COLO829 (cell line): ENCODE results near the gene RASA2.

ENCODE experiments used
- DNase-seq: peaks from one replicate; pipeline ENCODE4 v3.0.0; 2012; ENCODE audit warnings: low spot score

RASA2 gene

DNA sequence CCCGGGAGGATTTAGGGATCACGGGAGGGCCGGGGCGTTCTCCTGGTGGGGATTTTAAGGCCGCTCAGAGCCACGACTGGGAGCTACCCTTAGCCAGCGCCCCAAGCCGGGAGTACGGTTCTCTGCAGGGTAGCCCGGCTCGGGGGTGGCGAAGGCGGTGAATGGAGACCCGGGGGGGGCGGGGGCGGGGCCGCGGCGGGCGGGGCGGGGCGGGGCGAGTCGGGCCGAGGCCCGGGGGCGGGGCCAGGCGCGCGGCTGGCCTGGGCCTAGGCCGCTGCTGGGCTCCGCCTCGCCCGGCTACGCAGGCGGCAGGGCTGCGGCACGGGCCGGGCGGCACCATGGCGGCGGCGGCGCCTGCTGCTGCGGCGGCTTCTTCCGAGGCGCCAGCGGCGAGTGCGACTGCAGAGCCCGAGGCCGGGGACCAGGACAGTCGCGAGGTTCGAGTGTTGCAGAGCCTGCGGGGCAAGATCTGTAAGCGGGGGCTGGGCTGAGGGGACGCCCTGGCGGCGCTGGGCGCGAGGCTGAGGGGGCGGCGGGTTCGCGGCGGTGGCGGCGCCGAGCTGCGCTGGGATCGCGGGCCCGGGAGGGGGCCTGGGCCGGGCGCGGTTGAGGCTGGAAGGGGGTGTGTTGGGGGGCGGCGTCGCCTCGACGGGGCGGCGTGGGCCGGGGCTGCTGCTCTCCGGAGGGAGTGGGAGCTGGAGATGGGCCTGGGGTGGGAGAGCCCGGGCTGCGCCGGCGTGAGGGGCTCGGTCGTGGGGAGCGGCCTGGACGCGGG, at the start of gene RASA2:
Gene RASA2, plus strand, starts transcription at position 282 of the 775 bp plus-strand sequence. Its CDS starts 57 bp downstream, at position 339.
- DNase-seq, result peak; percentile 74

GRCh38 chr3:141439589-141439988, 47.2 kb upstream of the RASA2 start:
- DNase-seq, result no peak

DNA sequence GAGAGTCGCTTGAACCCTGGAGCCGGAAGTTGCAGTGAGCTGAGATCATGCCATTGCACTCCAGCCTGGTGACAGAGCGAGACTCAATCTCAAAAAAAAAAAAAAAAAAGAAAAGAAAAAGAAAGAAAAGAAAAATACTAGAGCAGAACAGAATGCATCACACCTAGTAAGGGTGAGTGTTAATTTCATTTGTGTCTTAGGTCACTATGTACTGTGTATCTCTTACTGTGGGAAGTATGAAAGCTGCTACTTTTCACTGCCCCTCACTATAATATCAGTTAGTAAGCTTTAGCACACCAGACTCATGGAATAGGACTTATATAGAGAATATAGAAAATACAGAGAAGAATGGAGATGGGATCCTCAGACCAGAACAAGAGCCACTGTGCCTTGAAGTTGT, 45.9 kb upstream of the RASA2 start:
- no peak for DNase-seq

DNA sequence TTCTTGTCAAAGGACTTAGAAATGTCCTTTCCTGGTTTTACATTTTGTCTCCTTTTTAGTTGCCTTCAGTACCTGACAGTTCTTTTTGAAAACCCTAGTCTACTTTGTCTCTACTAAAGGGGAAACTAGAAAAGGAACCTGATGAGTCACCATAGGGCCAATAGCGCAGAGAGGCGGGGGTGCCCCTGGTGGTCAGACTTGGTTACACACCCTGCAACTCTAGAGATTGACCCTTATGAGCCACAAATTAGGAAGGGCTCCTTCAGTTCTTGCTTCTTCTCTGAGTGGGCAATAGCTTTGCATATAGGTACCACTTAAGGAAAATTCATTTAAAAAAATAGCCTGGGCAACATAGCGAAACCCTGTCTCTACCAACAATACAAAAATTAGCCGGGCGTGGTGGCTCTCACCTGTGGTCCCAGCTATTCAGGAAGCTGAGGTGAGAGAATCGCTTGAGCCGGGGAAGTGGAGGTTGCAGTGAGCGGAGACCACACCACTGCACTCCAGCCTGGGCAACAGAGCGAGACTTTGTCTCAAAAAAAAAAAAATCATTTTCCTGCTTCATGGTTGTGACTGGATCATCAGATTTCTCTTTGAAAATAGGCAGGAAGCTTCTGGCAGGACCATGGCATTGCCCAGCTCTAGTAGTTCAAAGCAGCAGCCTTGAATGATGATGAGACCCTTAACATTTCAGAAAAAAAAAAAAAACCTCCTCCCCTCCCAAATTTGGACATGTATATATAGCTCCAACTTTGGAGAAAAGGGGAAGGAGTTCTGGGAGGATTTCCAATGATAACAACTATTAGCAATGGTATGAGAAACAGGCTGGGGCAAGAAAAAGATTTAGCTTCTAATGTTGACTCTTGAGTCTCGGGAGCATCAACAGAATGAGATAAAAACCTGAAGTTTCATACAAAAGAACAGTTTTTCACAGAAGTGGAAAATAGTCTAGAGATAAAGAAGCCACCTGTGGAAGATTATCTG, 45.2 kb upstream of the RASA2 start:
- peak; percentile 95 for DNase-seq

DNA sequence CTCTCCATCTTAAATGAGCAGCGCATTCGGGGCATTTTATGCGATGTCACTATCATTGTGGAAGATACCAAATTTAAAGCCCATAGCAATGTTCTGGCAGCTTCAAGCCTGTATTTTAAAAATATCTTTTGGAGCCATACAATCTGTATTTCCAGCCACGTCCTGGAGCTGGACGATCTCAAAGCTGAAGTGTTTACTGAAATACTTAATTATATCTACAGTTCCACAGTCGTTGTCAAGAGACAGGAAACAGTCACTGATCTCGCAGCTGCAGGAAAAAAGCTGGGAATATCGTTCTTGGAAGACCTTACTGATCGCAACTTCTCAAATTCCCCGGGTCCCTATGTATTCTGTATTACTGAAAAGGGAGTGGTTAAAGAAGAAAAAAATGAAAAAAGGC, 44.4 kb upstream of the RASA2 start:
- DNase-seq, result no peak

DNA sequence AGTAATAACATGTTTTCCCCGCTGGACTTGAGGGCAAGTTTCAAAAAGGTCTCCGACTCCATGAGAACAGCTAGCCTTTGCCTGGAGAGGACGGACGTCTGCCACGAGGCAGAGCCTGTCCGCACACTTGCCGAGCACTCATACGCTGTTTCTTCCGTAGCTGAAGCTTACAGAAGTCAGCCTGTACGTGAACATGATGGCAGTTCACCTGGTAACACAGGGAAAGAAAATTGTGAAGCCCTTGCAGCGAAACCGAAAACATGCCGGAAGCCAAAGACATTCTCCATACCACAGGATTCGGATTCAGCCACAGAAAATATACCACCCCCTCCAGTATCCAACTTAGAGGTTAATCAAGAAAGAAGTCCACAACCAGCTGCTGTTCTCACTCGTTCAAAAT, 43.9 kb upstream of the RASA2 start:
- DNase-seq, result no peak

- DNase-seq, result no peak
Observed at GRCh38 chr3:141444586-141445285, 42.1 kb upstream of the RASA2 start.

- DNase-seq, result no peak
Observed at GRCh38 chr3:141445990-141446389, 40.8 kb upstream of the RASA2 start.

DNA sequence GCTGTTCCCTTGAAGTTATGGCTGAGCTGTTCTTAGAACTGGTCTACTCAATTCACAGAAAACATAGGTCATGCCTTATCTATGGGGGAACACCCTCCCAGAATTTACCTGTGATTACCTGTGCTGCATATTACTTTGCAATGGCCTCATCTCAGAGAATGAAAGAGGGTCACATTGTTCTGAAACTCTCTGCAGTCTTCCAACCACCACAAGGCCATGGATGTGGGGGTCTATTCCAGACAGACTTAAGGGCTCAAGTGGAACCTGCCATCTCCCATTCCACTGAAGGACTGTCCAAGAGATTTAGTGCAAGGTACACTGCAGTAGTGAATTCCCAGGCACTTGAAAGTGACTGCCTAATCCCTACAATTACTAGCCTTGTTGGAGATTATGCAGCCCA, 40.1 kb upstream of the RASA2 start:
- DNase-seq, result no peak

GRCh38 chr3:141447383-141447782, 39.4 kb upstream of the RASA2 start:
- DNase-seq, result no peak

DNA sequence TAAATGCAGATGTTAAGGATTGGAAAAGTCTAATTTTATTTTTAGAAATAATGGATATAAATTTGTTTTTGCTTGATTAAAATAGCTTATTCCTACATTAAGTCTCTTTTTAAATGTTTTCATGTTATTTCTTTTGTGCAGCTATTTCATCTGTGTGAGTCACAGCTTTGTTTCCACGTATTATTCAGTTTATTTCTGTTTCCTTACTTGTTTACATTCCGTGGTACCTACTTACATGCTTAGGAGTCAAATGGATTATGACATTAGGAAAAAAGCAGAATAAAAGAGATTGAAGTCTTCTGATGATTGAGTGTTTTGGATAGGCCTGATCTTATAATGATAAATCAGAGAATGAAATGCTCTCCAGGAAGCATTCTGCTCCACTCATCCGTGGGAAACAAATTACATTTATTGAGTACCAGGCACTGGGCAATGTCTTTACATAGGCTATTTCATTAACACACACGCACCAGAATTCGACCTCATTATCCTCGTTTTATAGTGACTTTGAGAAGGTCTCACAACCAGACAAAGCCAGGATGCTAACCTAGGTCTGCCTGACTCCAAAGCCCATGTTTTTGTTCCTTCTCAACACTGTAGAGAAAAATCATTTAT, 38.1 kb upstream of the RASA2 start:
- no peak for DNase-seq

DNA sequence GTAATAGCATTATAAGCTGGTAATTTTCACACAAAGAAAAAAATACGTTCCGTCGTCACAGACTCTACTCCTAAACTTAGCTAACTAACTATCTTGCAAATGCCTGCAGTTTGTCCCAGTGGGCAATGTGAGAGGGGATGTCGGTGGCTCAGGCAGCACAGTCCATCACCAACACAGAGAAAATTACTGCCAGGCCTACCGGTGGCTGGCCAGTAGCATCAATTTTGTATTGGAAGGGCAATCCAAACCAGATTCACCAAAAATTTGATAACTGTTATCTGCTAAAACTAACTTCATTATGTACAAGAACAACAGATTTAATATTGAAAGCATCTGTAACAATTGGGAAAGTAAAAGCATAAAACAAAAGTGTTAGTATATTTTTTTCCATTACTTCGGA, 37.4 kb upstream of the RASA2 start:
- no peak for DNase-seq

DNA sequence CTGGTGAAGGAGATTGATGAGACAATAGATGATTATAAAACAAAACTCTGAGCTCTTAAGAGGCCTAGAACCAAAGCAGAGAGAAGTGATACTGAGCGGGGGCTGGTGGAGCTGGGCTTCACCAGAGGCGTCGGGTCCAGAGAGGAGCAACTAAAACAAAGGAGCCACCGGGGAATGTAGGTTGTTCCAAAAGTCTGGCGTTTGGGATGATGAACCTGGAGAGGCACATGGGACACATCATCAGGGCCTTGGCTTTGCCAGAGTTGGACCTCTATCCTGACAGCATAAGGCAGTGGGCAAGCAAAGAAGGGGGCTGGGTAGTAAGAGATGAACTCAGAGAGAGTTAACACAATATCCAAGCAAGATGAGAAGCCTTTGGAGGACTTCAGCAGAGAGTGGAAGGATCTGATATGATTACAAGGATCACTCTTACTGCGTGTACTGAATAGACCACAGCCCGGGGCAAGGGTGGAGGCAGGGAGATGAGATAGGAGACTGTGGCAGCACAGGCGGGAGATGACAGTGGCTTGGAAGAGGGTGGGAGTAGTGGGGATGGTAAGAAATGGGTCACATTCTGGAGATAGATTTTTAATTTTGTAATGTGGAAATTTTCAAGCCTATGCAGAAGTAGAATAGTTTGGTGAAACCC, 36.0 kb upstream of the RASA2 start:
- DNase-seq, result no peak

DNA sequence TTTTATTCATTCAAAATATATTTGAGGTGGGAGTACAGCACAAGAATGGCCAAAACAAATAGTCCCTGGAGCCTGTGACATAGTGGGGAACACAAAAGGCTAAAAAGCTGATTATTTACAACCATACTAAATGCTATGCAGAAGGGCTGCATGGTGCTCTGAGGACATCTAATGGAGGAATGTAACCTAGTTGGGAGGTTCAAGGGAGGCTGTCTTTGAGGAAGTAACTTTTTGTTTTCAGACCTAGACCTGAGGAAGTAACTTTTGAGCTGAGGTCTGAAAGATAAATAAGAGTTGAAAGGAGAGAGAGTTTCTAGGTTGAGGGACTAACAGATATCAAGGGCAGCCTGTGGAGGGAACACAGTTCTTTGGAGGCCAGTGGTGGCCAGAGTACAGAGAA, 34.8 kb upstream of the RASA2 start:
- DNase-seq, result peak; percentile 79

- DNase-seq, result no peak
Observed at GRCh38 chr3:141452773-141453172, 34.1 kb upstream of the RASA2 start.

GRCh38 chr3:141454054-141454453, 32.8 kb upstream of the RASA2 start:
- no peak for DNase-seq

DNA sequence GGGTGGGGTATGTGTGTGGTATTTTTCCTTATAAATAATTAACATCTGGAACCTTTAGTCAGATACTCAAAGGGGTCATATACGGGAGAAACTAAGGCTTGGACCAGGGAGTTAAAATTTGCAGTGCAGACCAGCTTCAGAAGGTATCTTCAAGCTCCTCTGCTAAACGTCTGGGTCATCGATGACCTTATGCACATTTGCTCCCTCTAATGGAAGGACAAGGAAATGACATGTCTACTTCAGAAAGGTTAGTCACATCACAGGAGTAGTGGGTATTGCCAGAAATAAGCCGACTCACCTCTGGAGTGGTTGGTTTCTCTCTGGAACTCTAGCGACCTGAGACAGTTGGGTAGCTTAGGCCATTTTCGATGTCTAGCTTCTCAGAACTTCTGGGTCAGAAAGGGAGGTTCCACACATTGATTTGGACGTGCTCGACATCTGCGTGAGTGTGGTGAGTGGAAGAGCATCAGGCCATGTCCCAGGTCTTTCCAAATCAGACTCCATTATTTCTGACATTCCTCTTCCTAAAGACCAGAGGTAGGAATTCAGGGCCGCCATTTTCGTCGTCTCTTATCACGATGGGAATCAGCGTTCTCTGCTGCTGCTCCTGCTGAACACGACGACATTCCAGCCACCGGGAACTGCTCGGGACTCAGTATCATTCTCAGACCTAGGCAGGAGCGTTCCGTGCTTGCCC, 31.8 kb upstream of the RASA2 start:
- DNase-seq, result peak; percentile 96

- no peak for DNase-seq
Observed at GRCh38 chr3:141455603-141456300, 31.1 kb upstream of the RASA2 start.

DNA sequence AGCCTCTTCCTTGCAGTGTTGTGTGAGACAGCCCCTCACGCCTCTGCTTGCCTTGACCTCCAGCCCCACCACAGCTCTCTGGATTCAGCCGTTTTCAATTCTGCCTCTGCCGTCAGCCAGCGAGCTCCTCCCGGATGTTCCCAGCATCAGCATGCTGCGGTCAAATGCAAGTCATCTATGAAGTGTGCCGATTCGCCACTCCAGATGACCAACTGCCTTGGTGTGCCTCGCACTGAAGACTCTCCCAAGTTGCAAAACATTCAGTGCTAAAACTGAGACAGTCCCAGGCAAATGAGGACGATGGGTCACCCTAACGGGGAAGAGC, 30.6 kb upstream of the RASA2 start:
- DNase-seq, result no peak

DNA sequence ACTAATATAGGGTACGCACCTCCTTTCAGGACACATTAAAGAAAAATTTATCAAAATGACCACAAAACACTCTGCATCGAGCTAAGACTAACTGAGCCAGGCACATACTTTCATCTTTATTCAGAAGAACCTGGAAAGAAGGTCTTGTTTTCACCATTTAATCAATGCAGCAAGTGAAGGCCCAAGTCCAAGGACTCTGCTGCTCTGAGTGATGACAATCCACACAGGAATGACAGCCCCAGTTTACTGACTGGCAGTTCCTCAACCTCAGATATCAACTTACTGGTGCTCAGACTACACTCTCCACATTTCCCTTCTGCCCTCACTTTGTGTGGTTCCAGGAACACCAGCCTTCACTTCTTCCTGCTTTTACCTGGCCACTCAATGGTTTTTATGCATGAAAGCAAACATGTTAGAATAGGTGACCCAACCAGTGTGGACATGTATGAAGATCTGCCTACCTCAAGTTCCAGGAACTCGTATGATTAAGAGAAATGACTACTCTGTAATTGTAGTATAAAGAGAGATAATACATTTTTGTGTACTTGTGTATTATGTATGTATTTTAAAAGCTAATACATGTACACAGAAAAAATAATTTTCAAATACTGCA, 29.1 kb upstream of the RASA2 start:
- DNase-seq, result no peak
